Duodenal mucosa (tissue), 2 donors: ENCODE data around the gene NPB.

Experiments
- H3K27ac ChIP-seq: one replicate; pipeline ENCODE4 v1.7.0; 2013; ENCODE audit warnings: low read depth, low read length
- H3K27me3 ChIP-seq, 2 donors: one replicate each; pipeline ENCODE4 v1.7.0; 2013; ENCODE audit warnings: low read length in 2 of 2, control low read depth in 1 of 2; ENCODE audit not compliant: insufficient read depth in 2 of 2, control insufficient read depth in 1 of 2
- H3K36me3 ChIP-seq, 2 donors: one replicate each; pipeline ENCODE4 v1.7.0; 2013; ENCODE audit warnings: low read length in 2 of 2, control low read depth in 1 of 2; ENCODE audit not compliant: insufficient read depth in 2 of 2, control insufficient read depth in 1 of 2
- H3K4me1 ChIP-seq, 2 donors: one replicate each; pipeline ENCODE4 v1.7.0; 2013; ENCODE audit warnings: low read length in 2 of 2, control low read depth in 1 of 2; ENCODE audit not compliant: insufficient read depth in 2 of 2, control insufficient read depth in 1 of 2
- H3K4me3 ChIP-seq, 2 donors: one replicate each; pipeline ENCODE4 v1.7.0; 2013; ENCODE audit warnings: low read length in 2 of 2, low read depth in 1 of 2
- H3K9ac ChIP-seq, 2 donors: one replicate each; pipeline ENCODE4 v1.7.0; 2013; ENCODE audit warnings: low read length in 2 of 2, low read depth in 1 of 2
- H3K9me3 ChIP-seq, 2 donors: one replicate each; pipeline ENCODE4 v1.7.0; 2013; ENCODE audit warnings: low read length in 2 of 2, control low read depth in 1 of 2; ENCODE audit not compliant: control insufficient read depth in 1 of 2

The NPB gene

GRCh38 chr17:81902023-81902652 lies at the start of gene NPB:
NPB (plus strand) TSS chr17:81902238; CDS start chr17:81902278, 40 bp downstream.
- Histone ChIP-seq H3K36me3 (peaks cover 17 to 68% of the 10 kb centered on the region in 2 donors), H3K27me3 (no peaks in the 10 kb centered on the region), H3K9ac (no peak within 1 kb of the TSS), H3K27ac (no peak within 1 kb of the TSS), H3K4me3 (no peak within 1 kb of the TSS), H3K4me1 (peaks cover 4 to 14% of the 10 kb centered on the region in 2 donors), H3K9me3 (no peaks in the 10 kb centered on the region)

- no peak overlapping the region for H3K27ac ChIP-seq
- peak overlapping the region; percentile 22 to 43 for H3K9ac ChIP-seq
These were observed 46.9 kb upstream of the NPB start for GRCh38 chr17:81854974-81855774.

DNA sequence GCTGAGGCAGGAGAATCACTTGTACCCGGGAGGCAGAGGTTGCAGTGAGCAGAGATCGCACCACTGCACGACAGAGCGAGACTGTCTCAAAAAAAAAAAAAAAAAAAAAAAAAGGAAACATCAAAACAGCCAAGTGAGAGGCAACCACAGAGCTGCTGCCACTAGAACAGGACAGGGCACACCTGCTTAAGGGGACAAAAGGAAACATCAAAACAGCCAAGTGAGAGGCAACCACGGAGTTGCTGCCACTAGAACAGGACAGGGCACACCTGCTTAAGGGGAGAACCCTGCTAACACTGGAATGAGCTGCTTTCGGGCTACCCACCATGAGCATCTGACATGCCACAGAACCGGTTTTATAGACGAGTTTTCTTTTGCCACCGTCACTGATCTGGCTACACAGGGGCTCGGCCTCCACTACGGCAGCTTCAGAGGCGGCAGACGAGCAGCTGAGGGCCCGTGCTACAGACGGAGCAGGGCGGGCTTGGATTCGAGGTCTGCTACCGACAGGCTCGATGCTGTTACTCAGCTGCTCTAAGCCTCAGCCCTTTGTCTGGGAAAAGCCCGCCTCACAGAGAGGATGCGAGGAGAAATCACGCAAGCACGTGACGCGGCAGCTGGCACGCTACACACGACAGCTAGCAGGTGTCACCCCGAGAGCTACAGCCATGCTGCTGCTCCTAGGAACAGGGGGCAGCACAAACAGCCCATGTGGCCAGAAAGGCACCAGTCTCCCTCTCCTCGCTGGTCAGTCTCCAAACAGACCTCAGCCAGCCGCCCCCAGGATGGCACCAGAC lies 43.7 kb upstream of the NPB start:
- no peak overlapping the region for H3K27ac ChIP-seq
- H3K4me1 ChIP-seq: peaks cover 40 to 65% of the 10 kb centered on the region in 2 donors

More at GRCh38 chr17:81854974-81855774, 46.9 kb upstream of the NPB start:
- Histone ChIP-seq H3K9me3 (no peaks in the 10 kb centered on the region), H3K27me3 (no peaks in the 10 kb centered on the region), H3K36me3 (peaks cover 36 to 65% of the 10 kb centered on the region in 2 donors), H3K4me3 (peak overlapping the region in 1 of 2 donors; percentile 20), H3K4me1 (peaks cover 31 to 45% of the 10 kb centered on the region in 2 donors)

DNA sequence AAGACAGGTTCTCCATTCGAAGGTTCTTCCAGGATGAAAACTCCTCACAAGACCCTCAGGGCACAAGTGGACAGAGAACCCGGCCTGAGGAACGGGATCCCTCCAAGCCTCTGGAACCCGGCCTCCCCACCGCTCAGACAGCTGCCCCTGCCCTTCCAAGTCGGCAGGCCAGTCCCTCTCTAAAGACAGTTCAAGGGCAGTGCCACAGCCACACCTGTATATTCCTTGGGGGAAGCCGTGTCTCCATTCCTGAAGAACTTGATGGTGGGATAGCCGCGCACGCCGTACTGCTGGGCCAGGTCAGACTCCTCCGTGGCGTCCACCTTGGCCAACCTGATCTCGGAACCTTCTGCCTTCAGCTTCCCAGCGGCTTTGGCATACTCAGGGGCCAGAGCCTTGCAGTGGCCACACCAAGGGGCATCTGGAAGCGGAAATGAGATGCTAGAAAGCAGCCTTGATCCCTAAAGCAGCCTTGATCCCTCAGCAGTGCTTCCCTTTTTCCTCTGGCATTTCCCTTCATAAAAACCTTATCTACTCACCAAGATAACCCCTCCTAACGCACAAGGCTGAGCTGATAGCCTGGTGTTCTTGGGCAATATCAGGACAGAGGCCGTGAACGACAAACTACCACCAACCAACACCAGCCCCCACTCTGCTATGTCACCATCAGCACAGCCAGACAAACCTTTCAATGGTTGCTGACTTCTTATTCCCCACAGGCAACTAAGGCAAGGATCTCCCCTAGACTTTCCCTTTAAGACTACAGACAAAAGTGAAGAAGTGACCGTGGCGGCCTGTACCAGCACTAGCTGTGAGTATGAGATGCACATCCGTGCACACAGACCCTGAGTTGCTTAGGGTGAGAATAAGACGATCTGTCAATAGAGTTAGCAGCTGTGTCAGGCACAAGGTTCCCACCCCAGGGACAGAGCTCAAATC lies 42.8 kb upstream of the NPB start:
- H3K27ac ChIP-seq: peak overlapping the region; percentile 90
- H3K36me3 ChIP-seq: peaks cover 15 to 41% of the 10 kb centered on the region in 2 donors
- peak overlapping the region; percentile 88 to 97 for H3K4me3 ChIP-seq
- peaks cover 49 to 74% of the 10 kb centered on the region in 2 donors for H3K4me1 ChIP-seq
- H3K9me3 ChIP-seq: no peaks in the 10 kb centered on the region
- no peaks in the 10 kb centered on the region for H3K27me3 ChIP-seq
- H3K9ac ChIP-seq: peak overlapping the region; percentile 59 to 94

More for the DNA sequence above, 43.7 kb upstream of the NPB start:
- Histone ChIP-seq H3K9ac (peak overlapping the region; percentile 59 to 94), H3K4me3 (peak overlapping the region; percentile 88 to 97), H3K27me3 (no peaks in the 10 kb centered on the region), H3K9me3 (no peaks in the 10 kb centered on the region), H3K36me3 (peaks cover 21 to 47% of the 10 kb centered on the region in 2 donors)

DNA sequence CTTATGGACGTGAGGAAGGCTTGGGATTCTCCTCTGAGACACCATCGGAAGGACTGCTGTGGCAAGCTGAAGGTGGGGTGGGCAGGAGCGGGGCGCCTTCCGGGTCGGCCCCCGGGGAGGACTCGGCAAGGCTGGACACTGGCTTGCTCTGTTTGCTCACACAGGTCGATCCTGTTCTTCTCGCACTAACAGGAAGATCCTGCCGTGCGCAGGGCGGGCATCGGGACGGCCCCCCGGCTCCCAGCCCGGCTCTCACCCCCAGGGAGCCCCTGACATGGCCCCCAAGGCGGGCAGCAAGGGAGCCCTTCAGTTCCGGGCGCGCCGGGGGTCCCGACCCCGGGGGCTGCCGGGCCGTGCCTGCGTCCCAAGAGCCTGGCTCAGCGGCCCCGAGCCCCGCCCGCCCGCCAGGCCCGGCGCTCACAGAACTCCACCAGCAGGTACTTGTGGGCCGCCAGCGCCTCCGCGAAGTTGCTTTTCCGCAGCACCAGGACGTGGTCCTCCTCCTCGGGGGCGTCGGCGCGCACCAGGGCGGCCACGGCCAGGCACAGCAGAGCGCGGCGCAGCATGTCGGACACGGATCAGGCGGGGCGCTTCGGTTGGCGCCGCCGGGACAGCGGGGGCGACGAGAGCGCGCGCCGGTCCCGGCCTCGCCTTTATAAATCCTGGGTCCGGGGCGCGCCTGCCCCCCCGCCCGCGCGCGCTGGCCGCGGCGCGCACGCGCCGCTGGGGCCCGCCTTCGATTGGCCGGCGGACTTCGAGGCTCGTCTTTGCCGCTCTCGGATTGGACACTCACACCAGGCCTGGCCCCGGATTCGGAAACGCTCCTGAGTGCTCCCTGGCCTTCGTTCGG lies 41.9 kb upstream of the NPB start, which contains the start of gene P4HB:
Gene P4HB, minus strand, starts transcription at position 630 of the 850 bp plus-strand sequence. Its CDS starts 64 bp downstream, at position 566.
- no peaks in the 10 kb centered on the region for H3K27me3 ChIP-seq
- H3K9me3 ChIP-seq: no peaks in the 10 kb centered on the region
- peak within 1 kb of the TSS; percentile 88 to 97 for H3K4me3 ChIP-seq
- H3K27ac ChIP-seq: peak within 1 kb of the TSS; percentile 98
- H3K9ac ChIP-seq: peak within 1 kb of the TSS; percentile 74 to 94
- peaks cover 57 to 78% of the 10 kb centered on the region in 2 donors for H3K4me1 ChIP-seq
- H3K36me3 ChIP-seq: peaks cover 13 to 36% of the 10 kb centered on the region in 2 donors

DNA sequence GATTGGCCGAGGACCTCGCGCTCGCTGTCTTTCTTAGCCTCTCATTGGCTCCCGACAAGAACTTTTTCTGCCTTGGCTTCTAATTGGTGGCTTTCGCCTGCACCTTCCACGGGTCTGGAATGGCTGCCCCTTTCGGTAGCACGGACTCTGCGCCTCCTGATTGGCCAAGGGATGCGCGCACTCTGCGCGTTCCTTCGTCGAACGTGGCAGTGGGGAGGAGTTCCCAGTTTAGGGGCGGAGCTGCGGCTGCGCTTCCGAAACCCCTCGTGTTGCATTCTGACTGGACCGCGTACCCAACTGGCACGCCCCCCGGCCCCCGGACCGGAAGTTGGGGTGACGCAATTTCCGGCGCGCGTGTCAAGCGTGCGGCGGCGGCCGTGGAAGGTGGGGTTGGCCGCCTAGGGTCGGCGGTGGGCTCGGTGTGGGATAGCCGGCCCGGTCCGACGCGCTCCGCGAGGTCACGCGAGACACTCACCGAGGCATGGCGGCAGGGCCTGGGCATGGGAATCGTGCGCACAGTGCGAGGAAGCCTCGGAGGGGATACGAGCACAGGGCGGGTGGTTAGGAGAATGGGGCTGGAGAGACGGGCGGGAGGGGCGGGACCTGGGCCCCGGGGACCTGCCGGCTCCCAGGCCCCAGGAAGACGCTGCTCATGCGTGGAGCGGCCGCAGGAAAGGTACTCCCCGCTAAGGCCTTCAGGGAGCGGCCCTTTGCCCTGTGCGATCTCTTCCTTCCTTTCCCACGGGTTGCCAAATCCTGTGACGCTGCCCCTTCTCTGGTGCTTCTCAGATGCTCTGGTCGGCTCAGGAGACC lies 41.1 kb upstream of the NPB start:
- Histone ChIP-seq H3K36me3 (peaks cover 11 to 27% of the 10 kb centered on the region in 2 donors), H3K27ac (peak overlapping the region; percentile 98), H3K27me3 (no peaks in the 10 kb centered on the region), H3K4me3 (peak overlapping the region; percentile 73 to 80), H3K9ac (peak overlapping the region; percentile 74 to 89), H3K9me3 (no peaks in the 10 kb centered on the region), H3K4me1 (peaks cover 54 to 78% of the 10 kb centered on the region in 2 donors)

DNA sequence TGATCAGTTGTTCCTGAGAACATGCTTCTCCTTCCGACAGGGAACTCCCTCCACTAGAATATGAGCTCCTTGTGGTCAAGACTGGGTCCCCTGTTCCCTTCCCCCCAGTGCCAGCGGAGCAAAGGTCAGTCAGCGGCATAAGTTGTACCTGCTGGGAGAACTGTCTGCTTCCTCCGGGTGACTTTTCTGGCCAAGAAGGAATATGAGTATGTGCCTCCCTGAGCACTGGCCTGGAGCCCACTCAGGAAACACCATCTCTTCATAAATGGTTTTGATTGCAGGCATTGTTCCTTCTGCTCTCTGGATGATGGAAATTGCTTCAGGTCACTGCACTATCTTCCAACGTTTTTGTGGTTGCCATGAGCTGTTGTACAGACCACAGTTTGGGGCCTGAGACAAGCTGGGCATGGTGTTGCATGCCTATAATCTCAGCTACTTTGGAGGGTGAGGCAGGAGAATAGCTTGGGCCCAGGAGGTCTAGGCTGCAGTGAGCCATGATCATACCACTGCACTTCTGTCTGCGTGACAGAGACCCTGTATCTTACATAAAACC lies 38.8 kb upstream of the NPB start:
- H3K36me3 ChIP-seq: peaks cover 10 to 25% of the 10 kb centered on the region in 2 donors
- H3K4me1 ChIP-seq: peaks cover 68 to 84% of the 10 kb centered on the region in 2 donors
- peak overlapping the region; percentile 12 to 41 for H3K4me3 ChIP-seq
- no peaks in the 10 kb centered on the region for H3K27me3 ChIP-seq
- no peaks in the 10 kb centered on the region for H3K9me3 ChIP-seq
- peak overlapping the region; percentile 38 to 50 for H3K9ac ChIP-seq
- H3K27ac ChIP-seq: peak overlapping the region; percentile 22
